Measurements from ENCODE around the gene LRP1B.

DNA sequence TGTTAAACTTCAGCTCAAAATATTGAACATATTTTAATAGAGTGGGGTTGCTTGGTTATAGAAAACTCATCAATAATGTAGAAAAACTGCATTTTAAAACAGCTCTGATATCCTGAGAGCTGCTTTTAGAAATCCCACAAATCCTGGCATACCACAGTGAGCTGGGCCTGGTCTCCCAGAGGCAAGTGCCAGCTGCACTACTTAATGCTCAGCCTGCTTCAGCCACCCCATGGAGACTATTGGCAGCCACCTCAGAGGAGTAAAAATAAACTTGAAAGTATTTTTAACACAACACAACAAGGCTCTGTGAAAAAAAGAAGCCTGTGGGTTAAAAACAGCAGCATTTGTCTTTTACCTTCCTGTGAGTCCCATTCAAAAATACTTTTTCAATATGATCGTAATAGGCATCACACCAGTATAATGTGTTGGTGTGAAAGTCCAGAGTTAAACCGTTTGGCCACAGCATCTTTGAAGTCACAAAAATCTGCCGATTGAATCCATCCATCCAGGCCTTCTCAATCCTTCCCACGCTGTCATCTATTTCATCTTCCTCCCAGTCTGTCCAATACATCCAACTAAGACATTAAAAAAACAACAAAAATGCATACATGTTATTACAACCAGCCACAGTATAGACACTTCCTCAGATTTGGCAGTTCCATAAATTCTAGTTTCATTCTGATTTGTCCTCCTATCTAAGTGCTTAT, 1115.3 kb downstream of the LRP1B start:
- TF ChIP-seq, protein P1, sequence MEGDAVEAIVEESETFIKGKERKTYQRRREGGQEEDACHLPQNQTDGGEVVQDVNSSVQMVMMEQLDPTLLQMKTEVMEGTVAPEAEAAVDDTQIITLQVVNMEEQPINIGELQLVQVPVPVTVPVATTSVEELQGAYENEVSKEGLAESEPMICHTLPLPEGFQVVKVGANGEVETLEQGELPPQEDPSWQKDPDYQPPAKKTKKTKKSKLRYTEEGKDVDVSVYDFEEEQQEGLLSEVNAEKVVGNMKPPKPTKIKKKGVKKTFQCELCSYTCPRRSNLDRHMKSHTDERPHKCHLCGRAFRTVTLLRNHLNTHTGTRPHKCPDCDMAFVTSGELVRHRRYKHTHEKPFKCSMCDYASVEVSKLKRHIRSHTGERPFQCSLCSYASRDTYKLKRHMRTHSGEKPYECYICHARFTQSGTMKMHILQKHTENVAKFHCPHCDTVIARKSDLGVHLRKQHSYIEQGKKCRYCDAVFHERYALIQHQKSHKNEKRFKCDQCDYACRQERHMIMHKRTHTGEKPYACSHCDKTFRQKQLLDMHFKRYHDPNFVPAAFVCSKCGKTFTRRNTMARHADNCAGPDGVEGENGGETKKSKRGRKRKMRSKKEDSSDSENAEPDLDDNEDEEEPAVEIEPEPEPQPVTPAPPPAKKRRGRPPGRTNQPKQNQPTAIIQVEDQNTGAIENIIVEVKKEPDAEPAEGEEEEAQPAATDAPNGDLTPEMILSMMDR (conservative IDR thresholded peaks at IDR 0.05 in 1 of 2, IDR thresholded peaks at IDR 0.05 in 1 of 2; ENCODE audit: low read depth in 1 of 2, low read length in 2 of 2) = no peak
- no peak for TF ChIP-seq EZH2 (IDR thresholded peaks at IDR 0.05; ENCODE audit: low read length, missing control alignments)

Data from fibroblast of lung (primary cell).